Effector CD4-positive, alpha-beta T cell (primary cell): ENCODE measurements around the gene ZNRF3.
A peak's percentile ranks its signal among the peaks of the same experiment; 100 is the strongest.

Experiments used
- DNase-seq: peaks from one replicate; pipeline ENCODE4 v3.0.0-alpha.2; 2020

The ZNRF3 gene

GRCh38 chr22:29040385-29041275, 157.3 kb downstream of the ZNRF3 start:
- peak; percentile 65 for DNase-seq

- DNase-seq, result no peak
These were observed 158.0 kb downstream of the ZNRF3 start for GRCh38 chr22:29041408-29041807.

GRCh38 chr22:29043906-29044575, 160.7 kb downstream of the ZNRF3 start:
- no peak for DNase-seq

GRCh38 chr22:29044657-29045176, 161.3 kb downstream of the ZNRF3 start:
- DNase-seq, result no peak

GRCh38 chr22:29048822-29049654, 165.7 kb downstream of the ZNRF3 start:
- no peak for DNase-seq

GRCh38 chr22:29049655-29050263, 166.4 kb downstream of the ZNRF3 start:
- DNase-seq, result no peak

- DNase-seq, result no peak
These were observed 167.1 kb downstream of the ZNRF3 start for GRCh38 chr22:29050457-29050856.

GRCh38 chr22:29053048-29053702, 169.8 kb downstream of the ZNRF3 start:
- no peak for DNase-seq

GRCh38 chr22:29054251-29054767, 170.9 kb downstream of the ZNRF3 start:
- no peak for DNase-seq

- no peak for DNase-seq
These were observed 171.9 kb downstream of the ZNRF3 start for GRCh38 chr22:29055192-29055830.

- no peak for DNase-seq
These were observed 173.1 kb downstream of the ZNRF3 start for GRCh38 chr22:29056472-29056871.

GRCh38 chr22:29060251-29060869, 177.0 kb downstream of the ZNRF3 start:
- DNase-seq, result no peak

- DNase-seq, result no peak
These were observed 177.6 kb downstream of the ZNRF3 start for GRCh38 chr22:29060931-29061330.

- no peak for DNase-seq
These were observed 178.4 kb downstream of the ZNRF3 start, which contains the start of gene C22orf31 for GRCh38 chr22:29061773-29062172. Gene C22orf31 (minus strand): TSS chr22:29061831. CDS start chr22:29061792, 39 bp downstream.

- DNase-seq, result no peak
These were observed 179.0 kb downstream of the ZNRF3 start for GRCh38 chr22:29062286-29062821.

- DNase-seq, result no peak
These were observed 182.3 kb downstream of the ZNRF3 start for GRCh38 chr22:29065468-29066190.

- DNase-seq, result no peak
These were observed 186.1 kb downstream of the ZNRF3 start for GRCh38 chr22:29069463-29069862.

- no peak for DNase-seq
These were observed 187.1 kb downstream of the ZNRF3 start for GRCh38 chr22:29070490-29070889.

GRCh38 chr22:29071261-29072045, 188.1 kb downstream of the ZNRF3 start:
- DNase-seq, result peak; percentile 16
